HG03520 (cell line): Measurements from ENCODE around the gene GPR137C.

Source experiments
- ATAC-seq: cut with Tn5 transposase; IDR thresholded peaks from one replicate; pipeline ENCODE4 v1.9.1; 2021; ENCODE audit warnings: mild to moderate bottlenecking, moderate library complexity; ENCODE audit not compliant: unreplicated experiment

The GPR137C gene

DNA sequence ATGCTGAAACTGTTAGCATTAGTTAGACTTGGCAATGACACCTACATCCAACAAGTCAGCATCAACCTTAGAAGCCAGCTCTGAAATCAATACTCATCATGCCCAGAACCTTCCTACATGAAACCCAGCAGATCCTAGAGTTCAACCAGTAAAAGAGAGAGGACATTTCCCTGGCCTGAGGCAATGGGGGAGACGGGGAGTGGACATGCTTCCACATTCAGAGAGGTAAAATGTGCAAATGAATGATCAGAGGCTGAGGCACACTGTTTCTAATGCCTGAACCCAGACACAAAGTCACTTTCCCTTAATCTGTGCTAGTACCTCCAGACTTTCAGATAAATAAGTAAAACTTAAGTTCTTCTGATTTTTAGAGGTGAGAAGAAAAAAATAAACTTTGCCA lies 108.2 kb downstream of the GPR137C start:
- no peak for ATAC-seq

DNA sequence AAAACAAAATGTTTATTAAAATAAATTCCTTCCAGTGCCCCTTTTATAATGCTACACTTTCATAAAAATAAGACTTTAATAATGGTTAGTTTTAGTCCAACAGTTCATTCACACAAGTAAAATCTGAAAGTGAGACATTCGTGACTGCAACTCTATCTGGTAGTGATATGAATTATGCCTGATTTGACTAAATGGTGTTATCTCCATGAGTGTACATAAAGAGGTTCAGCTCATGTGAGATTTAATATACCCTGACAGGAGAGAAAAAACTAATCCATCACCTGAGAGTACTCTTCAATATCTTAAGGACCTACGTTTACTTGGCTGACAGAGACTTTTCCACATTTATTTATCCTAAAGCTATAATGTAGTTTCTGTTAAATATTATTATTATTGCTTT lies 108.7 kb downstream of the GPR137C start:
- ATAC-seq: no peak

DNA sequence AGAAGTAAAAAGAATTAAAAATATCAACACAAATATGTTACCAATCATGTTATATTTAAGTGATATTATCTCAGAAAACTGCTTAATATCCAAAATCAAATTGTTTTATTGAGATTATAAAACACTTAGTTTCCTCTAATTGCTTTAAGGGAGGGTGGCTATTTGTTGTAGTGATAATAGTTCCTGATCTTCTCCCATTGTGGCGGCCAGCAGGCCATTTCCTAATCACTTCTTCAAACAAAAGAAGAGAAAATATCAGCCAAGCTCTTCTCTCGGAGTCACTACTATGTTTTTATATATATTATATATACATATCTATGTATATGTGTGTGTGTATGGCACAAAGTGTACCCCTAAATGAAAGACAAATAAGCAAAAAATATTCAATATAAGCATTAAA lies 111.2 kb downstream of the GPR137C start:
- ATAC-seq: no peak

DNA sequence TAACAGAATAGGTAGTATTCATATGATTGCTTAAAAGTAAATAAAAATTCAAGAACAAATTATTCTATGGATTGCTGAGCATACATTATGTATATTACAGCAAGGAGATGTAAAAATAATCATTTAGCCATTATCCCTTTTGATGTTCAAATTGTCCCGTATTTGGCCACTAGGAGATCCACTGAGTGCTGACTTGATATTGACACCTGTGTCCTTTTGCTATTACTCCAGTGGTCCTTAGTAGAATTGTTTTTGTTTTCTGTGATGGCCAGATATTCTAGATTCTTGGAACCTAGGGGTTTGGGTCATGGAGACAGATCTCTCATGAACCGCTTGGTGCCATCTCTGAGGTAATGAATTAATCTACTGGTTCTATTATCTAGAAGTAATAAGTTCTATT lies 126.0 kb downstream of the GPR137C start:
- ATAC-seq: no peak

DNA sequence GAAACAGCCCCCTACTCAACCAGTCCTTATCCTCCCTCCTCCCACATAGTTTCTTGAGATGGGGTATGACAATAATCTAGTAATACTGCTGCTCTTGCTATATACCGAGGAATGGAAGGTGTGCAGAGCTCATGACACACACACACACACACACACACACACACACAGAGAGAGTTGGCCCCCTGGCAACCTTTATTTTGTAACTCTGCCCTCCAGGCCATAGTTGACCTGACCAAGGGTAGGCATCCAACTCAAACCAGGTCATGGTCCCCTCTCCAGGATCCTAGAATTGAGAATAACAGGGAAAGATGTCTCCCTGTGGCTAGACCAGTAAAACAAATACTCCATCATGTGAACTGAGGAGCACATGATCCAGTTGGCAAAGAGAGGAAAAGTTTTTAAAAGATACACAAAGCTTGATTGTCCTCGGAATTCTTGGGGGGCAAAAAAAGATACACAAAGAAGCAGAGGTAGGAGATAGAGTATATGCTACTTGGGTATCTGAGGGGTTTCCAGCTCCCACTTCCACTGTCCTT lies 131.4 kb downstream of the GPR137C start:
- ATAC-seq: no peak

DNA sequence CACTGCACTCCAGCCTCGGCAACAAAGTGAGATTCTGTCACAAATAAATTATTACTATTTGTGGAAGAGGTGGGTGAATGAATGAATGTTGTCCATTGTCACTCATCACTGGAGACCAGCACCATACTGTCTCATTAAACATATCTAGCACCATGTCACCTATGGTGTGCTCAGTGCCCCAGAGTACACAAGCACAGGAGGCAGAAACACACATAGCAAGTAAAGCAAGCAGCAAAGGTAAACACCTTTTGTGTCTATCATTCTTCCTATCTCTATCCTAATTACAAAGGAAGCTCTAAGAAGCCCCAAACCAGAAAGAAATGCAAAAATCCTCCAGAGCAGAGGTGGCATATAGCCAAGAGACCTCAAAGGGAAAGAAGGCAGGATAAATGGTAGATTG lies 133.5 kb downstream of the GPR137C start:
- ATAC-seq: no peak
